HT-29 (cell line): ENCODE measurements around the gene ABCC2. TPM values are rescaled to one million over a fixed set of nuclear protein-coding genes. Genes with fewer than 3 reads are reported as not detected.
"Not testable (repeated sequence)": the region's sequence is repeated elsewhere in the genome, so short reads cannot be mapped to it uniquely, and the experiment has no call there.

Experiments used
- DNase-seq: peaks from one replicate; pipeline ENCODE4 v3.0.0-alpha.2; 2015; ENCODE audit warnings: low spot score
- total RNA-seq: library from RNA; depleted of rRNA; stranded (reverse); fragments of >200 nt; shearing (Covaris generic); gene quantifications from 2 replicates; pipeline ENCODE4 v1.2.3, GENCODE V29; 2014

Gene ABCC2
- total RNA-seq, 1 experiment from 2014 or later, result 2.5 TPM

DNA sequence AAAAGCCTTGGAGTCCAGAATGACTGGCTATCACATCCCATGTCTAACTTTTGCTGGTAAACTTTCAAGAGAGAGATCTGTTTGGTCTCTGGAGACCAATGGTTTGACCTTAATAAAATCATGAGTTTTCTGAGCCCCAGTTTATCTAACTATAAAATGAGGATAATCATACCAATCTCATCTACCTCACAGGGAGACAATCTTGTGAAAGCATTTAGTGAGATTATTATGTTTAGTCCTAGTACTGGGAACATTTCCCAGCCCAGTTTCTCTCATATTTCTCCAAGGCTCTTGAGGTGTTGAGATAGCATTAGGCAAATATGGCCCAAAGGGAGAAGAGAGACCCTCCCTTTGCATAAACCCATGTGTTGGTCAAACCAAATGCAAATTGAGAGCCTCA lies 25.8 kb downstream of the ABCC2 start:
- no peak for DNase-seq

DNA sequence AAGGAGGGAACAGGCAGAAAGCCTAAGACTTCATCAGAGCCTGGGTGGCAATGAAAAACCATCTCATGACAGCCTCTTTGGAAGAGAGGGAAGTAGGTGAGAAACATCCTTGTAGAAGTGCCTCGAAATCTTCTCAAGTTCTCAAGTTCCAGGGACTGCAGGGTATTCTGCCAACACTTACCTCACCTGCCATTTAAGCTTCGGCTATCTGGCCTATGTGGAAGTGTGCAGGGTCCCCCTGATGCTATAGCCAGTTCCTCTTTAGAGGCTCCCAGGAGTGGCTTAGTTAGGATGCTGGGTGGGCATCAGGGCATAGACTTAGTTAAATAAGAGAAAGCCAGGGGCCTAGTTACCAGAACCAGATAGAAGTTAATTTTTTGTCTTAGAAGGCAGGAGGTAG lies 27.0 kb downstream of the ABCC2 start:
- DNase-seq, result no peak

DNA sequence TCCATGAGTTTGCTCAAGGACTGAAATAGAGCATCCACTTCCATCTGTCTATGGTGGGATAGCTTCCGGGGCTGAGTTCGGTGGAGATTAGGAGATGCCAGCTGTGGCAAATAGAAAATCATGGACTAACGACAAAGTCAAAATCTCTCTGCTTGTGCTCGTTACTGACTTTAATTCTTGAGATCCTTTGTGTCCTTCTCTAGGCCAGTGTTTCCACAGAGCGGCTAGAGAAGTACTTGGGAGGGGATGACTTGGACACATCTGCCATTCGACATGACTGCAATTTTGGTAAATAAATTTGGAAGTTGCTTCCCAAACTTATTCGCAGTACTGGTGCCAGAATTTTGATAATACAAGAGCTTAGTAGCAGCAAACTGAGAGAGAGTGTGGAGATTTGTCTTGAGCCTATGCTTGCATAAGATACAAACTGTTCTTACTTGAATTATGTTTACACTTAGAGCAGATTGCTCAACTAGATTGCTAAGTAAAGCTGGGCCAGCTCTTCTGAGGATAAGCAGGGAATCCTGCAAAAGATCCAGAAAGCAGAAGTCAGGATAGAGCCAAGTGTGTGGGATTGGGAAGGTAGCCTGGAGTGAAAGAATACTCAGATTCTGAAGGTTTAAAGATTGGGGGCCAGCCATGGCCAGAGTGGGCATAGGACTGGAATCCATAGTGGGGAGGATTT lies 27.6 kb downstream of the ABCC2 start:
- DNase-seq, result no peak

DNA sequence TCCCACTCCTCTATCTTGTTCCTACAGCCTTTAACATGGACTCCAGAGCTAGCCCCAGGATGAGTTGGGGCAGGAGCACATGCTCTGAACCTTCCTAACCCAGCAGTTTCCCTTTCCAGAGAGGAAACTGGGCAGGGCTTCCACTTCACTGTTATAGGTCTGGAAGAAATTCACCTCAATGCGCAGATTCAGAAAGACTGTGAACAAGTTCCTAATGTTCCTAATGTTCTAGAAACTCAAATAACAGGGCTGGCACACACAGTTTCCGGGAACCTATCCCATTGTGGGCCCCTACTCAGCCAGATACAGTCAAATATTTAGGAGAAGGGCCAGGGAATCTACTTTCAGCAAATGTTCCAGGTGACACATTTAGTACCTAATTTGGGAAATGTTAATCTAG lies 29.7 kb downstream of the ABCC2 start:
- no peak for DNase-seq

DNA sequence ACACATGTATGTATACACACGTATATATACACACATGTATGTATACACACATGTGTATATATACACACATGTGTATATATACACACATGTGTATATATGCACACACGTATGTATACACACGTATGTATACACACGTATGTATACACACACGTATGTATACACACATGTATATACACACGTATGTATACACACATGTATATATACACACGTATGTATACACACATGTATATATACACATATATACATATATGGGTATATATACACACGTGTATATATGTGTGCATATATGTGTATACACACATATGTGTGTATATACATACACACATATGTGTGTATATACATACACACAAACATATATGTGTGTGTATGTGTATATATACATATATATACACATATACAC lies 31.7 kb downstream of the ABCC2 start:
- no peak for DNase-seq

DNA sequence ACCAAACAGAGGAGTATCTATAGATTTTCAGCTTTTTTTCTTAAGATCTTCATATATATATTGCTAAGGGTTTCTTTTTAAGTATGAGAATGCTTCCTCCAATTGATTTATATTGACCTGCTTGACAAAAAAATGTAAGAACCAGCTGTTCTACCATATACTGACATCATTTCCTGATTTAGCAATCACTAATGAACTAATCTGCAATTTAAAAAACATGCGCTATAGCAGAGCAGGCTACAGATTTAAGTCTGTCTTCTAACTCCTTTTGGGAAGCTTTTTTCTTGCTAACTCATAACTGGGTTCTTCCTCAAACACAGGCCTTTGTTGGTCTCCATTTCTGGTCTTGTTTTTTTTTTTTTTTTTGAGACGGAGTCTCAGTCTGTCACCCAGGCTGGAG lies 33.2 kb downstream of the ABCC2 start:
- no peak for DNase-seq

DNA sequence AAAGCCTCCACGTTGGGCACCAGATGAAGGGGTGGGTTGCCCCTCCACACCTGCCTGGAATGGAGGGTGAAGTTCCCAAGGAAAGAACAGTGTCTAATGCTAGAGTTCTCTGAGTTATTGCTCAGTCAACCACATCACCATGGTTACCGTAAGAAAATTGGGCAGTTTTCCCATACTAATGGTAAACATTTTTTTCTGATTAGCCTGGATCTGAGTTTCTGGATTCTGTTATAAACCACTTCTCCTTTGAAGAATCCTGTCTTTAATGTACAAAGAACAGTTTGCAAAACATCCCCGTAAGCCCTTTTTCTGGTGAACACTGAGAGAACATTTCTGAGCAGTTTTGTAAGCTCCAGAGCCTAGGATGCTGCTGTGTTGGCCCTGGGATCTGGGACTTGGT lies 45.5 kb downstream of the ABCC2 start:
- DNase-seq, result no peak

DNA sequence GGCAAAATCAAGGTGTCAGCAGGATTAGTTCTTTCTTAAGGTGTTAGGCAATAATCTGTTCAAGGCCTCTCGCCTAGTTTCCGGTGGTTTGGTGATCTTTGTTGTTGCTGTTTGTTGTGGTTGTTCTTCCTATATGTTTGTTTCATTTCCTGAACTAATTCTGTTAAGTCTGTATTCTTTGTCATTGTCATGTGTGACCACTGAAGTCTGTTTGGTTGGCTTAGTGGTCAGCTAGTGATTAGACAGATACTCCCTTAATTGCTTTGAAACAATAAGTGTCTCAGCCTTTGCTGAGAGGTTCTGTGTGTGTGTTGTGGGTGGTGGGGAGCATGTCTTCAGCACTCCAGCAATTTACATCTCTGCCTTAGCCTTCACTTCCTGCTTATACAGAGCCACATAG lies 46.0 kb downstream of the ABCC2 start:
- no peak for DNase-seq

DNA sequence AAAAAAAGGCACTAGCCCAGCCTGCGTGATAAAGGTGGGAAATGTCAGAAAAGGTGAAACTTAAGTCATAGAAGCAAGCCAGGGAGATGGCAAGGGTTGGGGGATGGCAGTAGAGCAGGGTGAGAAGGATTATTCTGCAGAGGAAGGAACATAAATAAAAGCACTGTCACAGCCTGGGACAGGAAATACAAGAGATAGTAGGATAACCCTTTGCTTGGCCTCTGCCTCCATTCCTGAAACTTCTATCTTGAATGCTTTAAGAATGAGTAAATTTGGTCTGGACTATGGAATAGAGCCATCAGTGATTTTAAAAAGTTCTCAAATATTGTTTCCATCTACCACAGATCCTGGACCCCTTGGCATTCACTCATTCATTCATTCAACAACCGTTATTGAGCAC lies 50.0 kb downstream of the ABCC2 start:
- no peak for DNase-seq

DNA sequence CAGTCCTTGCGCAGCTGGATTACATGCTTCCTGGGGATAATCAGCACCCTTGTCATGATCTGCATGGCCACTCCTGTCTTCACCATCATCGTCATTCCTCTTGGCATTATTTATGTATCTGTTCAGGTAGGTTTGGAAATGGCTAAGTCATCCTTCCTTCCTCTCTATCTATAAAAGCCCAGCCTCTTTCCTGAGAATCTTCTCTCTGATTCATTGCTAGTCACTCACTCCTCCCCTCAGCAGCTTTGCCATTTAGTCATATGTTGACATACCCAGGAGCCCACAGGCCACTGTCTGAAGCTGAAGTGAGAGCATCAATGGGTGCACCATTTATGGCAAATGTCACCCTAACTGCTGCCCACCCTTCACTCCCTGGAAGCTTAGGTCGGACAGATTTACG lies 52.0 kb downstream of the ABCC2 start:
- no peak for DNase-seq

DNA sequence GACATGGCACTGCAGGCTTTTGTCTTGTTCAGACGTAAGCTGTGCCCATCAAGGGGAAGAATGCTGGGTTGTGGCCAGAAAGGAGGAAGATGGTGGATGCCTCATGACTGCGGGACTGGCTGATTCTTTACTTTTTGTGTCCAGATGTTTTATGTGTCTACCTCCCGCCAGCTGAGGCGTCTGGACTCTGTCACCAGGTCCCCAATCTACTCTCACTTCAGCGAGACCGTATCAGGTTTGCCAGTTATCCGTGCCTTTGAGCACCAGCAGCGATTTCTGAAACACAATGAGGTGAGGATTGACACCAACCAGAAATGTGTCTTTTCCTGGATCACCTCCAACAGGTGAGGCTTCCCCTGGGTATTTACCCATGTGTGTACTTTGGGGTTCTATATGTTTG lies 53.5 kb downstream of the ABCC2 start:
- no peak for DNase-seq

DNA sequence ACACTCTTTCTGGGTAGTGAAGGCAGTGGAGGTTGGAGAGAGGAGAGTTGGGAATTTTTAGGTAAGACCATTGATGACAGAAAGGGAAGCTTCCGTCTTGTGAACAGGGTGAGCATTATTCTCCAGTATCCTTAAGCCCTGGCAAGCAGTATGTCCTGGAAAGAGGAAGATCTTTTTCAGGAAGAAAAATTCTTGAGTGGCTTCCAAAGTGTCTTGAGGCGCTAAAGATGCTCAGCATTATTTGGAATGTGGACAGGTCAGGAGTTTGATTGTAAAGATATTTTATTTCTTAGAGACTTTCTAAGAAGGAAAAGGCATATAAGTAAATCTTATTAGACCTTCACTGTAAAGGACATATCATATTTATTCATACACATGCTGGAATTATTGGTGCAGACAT lies 54.3 kb downstream of the ABCC2 start:
- no peak for DNase-seq

DNA sequence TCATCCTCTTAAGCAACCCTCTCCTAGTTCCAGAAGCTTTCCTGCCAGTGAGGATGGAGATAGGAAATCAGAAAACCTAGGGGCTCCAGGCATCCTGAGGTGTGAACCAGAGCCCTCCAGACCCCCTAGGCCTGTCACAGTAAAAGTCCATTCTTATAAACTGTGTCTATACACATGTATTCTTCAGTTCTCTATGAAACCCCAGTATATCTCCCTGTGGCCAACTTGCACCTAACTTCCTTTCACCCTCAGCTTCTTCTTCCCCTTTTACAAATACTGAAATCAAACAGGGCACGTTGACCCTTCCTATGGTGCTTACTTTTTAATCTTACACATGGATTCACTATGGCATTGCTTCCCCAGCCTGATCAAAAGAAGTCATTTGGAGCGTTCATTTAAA lies 58.4 kb downstream of the ABCC2 start:
- DNase-seq, result not testable (repeated sequence)

DNA sequence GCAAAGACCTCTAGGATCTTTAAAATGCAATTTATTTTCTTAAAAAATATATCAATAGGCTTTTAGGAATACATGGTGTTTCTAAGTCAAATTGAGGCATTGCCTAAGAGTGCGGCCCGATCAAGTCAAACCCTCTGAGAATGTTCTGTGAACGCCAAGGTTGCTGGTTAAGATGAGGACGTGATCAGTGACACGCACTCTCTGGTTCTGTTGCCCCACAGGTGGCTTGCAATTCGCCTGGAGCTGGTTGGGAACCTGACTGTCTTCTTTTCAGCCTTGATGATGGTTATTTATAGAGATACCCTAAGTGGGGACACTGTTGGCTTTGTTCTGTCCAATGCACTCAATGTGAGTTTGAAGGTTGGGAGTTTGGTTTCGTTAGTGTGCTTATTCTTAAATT lies 59.3 kb downstream of the ABCC2 start:
- DNase-seq, result no peak

DNA sequence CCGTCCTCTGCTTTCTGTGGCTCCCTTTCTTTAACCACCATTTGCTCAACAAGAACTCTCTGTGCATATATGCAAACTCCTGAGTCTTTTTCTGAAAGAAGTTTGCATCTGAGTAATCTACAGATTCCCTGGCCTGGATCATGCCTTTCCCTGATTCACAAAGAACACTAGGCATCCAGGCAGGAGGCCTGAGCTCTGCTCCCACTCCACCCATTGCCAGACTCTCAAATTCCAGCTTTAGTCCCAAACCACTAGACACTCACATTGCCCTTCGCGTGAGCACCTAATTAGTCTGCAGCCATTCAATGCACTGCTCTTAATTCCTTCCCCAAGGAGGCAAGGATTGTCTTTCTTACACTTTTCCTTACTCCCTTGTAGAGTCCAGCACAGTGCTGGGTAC lies 60.9 kb downstream of the ABCC2 start:
- no peak for DNase-seq

DNA sequence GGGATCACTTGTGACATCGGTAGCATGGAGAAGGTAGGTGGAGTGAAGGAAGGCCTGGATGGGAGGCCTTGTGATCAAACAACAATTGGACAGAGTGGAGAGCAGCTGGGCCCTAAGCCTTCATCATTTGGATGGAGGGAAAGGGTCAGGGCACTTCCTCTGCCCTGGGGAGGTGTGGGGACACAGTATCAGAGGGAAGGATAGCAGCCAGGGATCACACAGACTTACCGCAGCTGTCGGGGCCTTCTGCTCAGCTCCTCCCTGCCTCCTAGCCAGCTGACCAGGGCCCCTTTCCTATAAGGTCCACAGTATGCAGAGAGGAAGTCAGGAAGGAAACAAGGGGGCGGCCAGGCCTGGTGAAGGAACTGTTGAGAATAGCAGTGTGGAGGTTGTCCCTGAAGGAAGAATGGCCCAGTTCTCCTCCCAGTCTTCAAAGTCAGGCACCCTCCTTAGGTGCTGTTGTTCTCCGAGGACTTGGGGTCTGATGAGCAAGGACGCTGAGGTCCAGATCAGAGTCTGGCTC lies 62.1 kb downstream of the ABCC2 start:
- DNase-seq, result no peak

DNA sequence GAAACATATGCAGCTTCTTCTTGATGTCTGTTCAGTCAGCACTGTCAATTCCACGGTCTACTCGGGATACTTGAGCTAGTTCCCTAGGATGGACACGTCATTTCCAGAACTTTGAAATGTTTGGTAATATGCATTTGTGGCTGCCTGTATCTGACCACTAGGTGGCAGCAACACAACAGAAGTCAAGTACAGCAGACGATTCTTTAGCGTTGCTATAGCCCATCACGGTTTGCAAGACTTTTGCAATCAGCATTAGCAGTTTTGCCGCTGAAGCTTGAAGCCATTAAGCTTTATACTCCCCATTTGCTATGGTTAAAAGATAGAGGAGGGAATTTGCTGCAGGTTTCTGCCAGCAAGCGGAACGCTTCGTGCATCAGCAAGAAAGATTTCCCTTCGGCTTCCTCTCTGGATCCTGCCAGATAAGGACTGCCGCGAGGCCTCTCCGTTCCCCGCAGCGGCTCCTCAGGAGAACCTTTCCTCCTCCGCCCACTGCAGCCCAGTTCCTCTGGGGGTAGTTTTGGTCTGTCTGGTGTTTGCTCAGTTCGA lies 63.5 kb downstream of the ABCC2 start:
- DNase-seq, result peak; percentile 91

DNA sequence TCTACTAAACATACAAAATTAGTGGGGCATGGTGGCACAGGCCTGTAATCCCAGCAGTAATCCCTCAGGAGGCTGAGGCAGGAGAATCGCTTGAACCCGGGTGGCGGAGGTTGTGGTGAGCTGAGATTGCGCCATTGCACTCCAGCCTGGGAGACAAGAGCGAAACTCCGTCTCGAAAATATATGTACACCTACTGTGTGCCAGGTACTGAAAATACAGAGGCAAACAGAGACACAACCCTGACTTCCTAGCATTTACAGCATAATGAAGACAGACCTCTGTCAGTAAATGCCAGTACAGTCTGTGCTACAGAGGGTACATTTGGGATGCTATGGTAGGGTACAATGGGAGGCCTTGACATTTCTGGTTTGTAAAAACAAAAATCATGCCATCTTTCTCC lies 66.6 kb downstream of the ABCC2 start:
- DNase-seq, result no peak

DNA sequence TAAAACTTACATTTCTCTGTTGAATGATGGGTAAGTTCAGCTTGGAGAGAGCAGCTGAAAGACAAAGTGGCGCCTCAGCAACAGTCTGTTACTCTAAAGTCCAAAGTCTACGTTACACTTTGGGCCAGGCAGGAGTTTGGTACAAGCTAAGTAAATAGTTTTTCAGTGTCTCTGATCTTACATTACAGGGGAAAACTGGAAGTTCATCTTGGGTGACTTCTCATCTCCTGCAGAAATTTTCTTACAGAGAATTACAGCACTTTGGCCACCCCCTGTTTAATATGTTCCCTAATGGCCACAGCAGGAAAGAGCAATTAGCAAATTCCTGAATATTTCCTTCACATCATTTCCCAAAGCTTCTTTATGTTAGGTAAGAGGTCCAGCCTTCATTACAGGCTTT lies 67.1 kb downstream of the ABCC2 start:
- peak; percentile 66 for DNase-seq

DNA sequence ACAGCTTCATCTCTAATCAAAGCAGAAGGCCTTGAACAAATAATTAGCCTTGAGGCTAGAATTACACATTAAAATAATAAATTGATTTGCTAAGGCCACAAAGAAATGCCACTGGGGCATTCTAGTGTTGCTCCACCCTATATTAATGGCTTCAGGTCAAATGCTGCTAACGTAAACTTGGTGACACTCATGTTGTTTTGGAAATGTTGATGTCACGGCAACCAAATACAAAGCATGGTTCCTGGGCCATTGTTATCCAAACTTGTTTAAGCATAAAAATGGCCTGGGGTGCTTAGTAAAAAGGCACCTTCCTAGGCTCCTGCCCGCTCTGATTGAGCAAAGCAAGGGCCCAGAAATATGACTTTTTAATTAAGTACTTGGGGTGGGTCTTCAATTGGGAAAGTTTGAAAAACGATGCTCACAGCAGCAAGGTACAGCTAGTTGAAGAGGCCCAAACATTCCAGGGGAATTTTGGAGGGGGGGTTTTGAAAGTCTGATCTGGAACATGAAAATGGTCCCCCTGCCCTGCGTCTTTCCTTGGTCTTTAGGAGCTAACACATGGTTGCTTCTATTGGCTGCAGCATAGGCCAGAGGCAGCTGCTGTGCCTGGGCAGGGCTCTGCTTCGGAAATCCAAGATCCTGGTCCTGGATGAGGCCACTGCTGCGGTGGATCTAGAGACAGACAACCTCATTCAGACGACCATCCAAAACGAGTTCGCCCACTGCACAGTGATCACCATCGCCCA lies 67.8 kb downstream of the ABCC2 start:
- DNase-seq, result peak; percentile 80

DNA sequence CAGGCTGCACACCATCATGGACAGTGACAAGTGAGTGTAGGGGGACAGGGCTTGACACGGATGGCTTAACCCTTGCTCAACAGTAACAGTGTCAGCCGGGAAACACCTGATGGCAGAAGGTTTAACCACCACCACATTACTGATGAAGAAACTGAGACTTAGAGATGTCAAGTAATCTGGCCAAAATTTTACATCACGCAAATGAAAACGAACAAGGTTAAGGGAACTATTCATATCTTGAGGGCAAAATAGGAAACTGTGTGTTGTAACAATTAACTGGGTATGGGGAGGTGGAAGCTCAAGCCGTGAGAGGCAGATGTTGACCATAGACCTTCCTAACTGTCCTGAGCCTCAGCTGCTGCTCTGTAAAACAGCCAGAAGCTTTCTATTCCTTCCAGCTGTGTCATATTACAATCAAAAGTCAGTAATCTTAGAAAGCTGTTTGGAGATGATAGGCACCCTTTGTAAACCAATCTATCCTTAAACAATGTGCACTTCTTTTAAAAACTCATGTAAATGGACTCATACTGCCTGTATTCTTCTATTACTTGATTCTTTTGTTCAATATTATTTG lies 68.4 kb downstream of the ABCC2 start:
- no peak for DNase-seq

DNA sequence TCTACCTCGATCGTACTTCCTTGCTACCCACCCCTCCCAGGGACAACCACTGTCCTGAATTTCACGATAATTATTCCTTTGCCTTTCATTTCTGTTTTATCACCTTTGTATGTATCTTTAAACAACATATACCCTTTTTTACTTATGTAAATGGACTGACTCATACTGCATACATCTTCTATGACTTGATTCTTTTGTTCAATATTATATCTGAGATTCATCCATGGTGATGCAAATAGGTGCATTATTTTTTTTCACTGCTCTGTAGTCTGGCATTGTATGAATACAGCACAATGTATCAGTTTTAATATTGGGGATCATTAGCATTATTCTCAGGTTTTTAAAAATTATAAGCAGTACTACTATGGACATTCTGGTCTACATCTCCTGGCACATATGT lies 69.4 kb downstream of the ABCC2 start:
- no peak for DNase-seq
